GM23338 (cell line): ENCODE measurements around the gene EMID1.

ENCODE experiments used
- CREB1 ChIP-seq: fragments of 250-450 bp; sonication (Bioruptor Pico); IDR thresholded peaks from 2 replicates; pipeline ENCODE4 v1.5.0; 2020; ENCODE audit warnings: low read depth, mild to moderate bottlenecking, moderate library complexity
- CTCF ChIP-seq, 2 experiments: fragments of 200-600 bp in 1 of 2; sonication (generic) in 1 of 2; conservative IDR thresholded peaks; 2 replicates each; pipeline versions ENCODE4 v1.5.1 to v1.6.1; 2016 to 2017; ENCODE audit warnings: antibody characterized with exemption in 2 of 2, low read depth in 2 of 2, mild to moderate bottlenecking in 2 of 2, moderate library complexity in 1 of 2
- ETS1 ChIP-seq: IDR thresholded peaks from 2 replicates; pipeline ENCODE4 v1.6.1; 2016; ENCODE audit warnings: antibody characterized with exemption
- EZH2 ChIP-seq: fragments of 200-600 bp; sonication (generic); IDR thresholded peaks from one replicate; pipeline ENCODE4 v1.8.0; 2017; ENCODE audit warnings: antibody characterized with exemption, mild to moderate bottlenecking, low read depth; ENCODE audit not compliant: unreplicated experiment
- EZH2phosphoT487 ChIP-seq: fragments of 200-600 bp; sonication (generic); IDR thresholded peaks from one replicate; pipeline ENCODE4 v1.8.1; 2018; ENCODE audit warnings: antibody characterized with exemption; ENCODE audit not compliant: unreplicated experiment
- JUNB ChIP-seq: IDR thresholded peaks from one replicate; pipeline ENCODE4 v1.6.1; 2016; ENCODE audit warnings: antibody characterized with exemption; ENCODE audit not compliant: unreplicated experiment
- NANOG ChIP-seq: IDR thresholded peaks from 2 replicates; pipeline ENCODE4 v1.6.1; 2016; ENCODE audit warnings: antibody characterized with exemption, borderline replicate concordance
- POLR2AphosphoS5 ChIP-seq: IDR thresholded peaks from 2 replicates; pipeline ENCODE4 v1.6.1; 2016; ENCODE audit warnings: antibody characterized with exemption, low read depth
- REST ChIP-seq: IDR thresholded peaks from one replicate; pipeline ENCODE4 v1.6.1; 2018; ENCODE audit warnings: antibody characterized with exemption; ENCODE audit not compliant: unreplicated experiment
- STAT1 ChIP-seq: IDR thresholded peaks from one replicate; pipeline ENCODE4 v1.6.1; 2016; ENCODE audit warnings: antibody characterized with exemption; ENCODE audit not compliant: unreplicated experiment
- ZNF114 ChIP-seq: fragments of 250-450 bp; sonication (Bioruptor Pico); IDR thresholded peaks from 2 replicates; pipeline ENCODE4 v1.5.0; 2020; ENCODE audit warnings: mild to moderate bottlenecking, moderate library complexity
- ZNF331 ChIP-seq: fragments of 250-450 bp; sonication (Bioruptor Pico); IDR thresholded peaks from 2 replicates; pipeline ENCODE4 v1.5.0; 2020; ENCODE audit warnings: low read depth, mild to moderate bottlenecking, moderate library complexity
- ZNF462 ChIP-seq: fragments of 250-450 bp; sonication (Bioruptor Pico); IDR thresholded peaks from 2 replicates; pipeline ENCODE4 v1.5.0; 2020; ENCODE audit warnings: mild to moderate bottlenecking, moderate library complexity

- TF ChIP-seq EZH2 (no peak), POLR2AphosphoS5 (no peak), CTCF (conservative IDR thresholded peaks at IDR 0.05; ENCODE audit: low read depth in 2 of 2) (peak; percentile 17 to 52; a peak in 3 of 4 replicates), ZNF331 (CRISPR knock-in tag) (no peak), CREB1 (CRISPR knock-in tag) (no peak), REST (no peak), EZH2phosphoT487 (no peak), ETS1 (no peak), NANOG (no peak), JUNB (no peak), STAT1 (no peak), ZNF462 (CRISPR knock-in tag) (no peak), ZNF114 (no peak)
These were observed 48.0 kb downstream of the EMID1 start for GRCh38 chr22:29253561-29254285.
